ENCODE measurements around the gene RBBP5.

Gene RBBP5

DNA sequence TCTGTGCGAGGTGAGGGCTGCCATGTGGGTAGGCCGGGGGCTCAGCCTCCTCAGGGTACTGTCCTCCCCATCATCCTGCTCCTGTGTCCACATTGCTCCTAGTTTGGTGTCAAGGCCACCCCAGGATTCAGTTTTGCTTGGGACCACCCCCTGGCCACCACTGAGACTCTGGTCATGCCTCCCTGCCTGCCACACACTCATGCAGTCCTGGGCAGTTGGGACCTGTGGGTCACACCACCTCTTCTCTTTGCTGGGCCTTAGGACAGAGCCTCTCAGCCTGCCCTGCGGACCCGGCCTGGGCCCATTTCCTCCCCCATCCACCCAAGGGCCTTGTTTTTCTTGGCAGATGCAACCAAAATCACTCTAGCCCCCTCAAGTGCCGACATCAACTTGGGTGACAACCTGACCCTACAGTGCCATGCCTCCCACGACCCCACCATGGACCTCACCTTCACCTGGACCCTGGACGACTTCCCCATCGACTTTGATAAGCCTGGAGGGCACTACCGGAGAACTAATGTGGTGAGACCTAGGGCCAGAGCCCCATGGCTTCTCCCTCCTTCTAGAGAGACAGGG, 56.9 kb downstream of the RBBP5 start:
- TF ChIP-seq, protein P1, sequence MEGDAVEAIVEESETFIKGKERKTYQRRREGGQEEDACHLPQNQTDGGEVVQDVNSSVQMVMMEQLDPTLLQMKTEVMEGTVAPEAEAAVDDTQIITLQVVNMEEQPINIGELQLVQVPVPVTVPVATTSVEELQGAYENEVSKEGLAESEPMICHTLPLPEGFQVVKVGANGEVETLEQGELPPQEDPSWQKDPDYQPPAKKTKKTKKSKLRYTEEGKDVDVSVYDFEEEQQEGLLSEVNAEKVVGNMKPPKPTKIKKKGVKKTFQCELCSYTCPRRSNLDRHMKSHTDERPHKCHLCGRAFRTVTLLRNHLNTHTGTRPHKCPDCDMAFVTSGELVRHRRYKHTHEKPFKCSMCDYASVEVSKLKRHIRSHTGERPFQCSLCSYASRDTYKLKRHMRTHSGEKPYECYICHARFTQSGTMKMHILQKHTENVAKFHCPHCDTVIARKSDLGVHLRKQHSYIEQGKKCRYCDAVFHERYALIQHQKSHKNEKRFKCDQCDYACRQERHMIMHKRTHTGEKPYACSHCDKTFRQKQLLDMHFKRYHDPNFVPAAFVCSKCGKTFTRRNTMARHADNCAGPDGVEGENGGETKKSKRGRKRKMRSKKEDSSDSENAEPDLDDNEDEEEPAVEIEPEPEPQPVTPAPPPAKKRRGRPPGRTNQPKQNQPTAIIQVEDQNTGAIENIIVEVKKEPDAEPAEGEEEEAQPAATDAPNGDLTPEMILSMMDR (IDR thresholded peaks at IDR 0.05; ENCODE audit: low read depth, low read length, poor library complexity, severe bottlenecking), result no peak
- TF ChIP-seq EZH2phosphoT487 (IDR thresholded peaks at IDR 0.05; ENCODE audit: borderline replicate concordance, low read length), result no peak
- Histone ChIP-seq H3K9me2 (replicated peaks; ENCODE audit: control insufficient read depth, low read length) (no peaks in the 10 kb centered on the region), H3K4me1 (ENCODE audit: control insufficient read depth, low read length) (no peaks in the 10 kb centered on the region), H3K79me2 (ENCODE audit: control insufficient read depth, low read length) (no peaks in the 10 kb centered on the region), H3K4me3 (ENCODE audit: low read length) (no peak overlapping the region), H3K27me3 (ENCODE audit: control insufficient read depth, low read length) (no peaks in the 10 kb centered on the region), H3F3A (ENCODE audit: control insufficient read depth, insufficient read depth) (no peaks in the 10 kb centered on the region), H3K4me2 (ENCODE audit: low read length) (no peak overlapping the region), H3K9me3 (ENCODE audit: control insufficient read depth, insufficient read depth, low read length) (no peaks in the 10 kb centered on the region), H3K36me3 (ENCODE audit: control insufficient read depth, low read length) (no peaks in the 10 kb centered on the region), H3K27ac (ENCODE audit: low read depth, low read length) (no peak overlapping the region), H4K20me1 (ENCODE audit: control insufficient read depth, insufficient read depth, low read depth, low read length) (no peaks in the 10 kb centered on the region)

DNA sequence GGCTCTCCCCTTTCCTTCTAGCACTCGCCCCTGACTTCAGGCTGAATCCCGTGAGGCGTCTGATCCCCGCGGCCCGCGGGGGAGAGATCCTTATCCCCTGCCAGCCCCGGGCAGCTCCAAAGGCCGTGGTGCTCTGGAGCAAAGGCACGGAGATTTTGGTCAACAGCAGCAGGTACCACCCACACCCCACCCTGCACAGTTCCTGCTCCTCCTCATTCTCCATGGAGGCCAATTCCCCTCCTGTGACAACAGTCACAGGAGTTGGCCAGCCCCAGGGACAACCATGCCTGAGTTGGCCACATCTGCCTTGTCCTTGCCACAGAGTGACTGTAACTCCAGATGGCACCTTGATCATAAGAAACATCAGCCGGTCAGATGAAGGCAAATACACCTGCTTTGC, 57.5 kb downstream of the RBBP5 start:
- Histone ChIP-seq H3K36me3 (ENCODE audit: control insufficient read depth, low read length) (no peaks in the 10 kb centered on the region), H4K20me1 (ENCODE audit: control insufficient read depth, insufficient read depth, low read depth, low read length) (no peaks in the 10 kb centered on the region), H3K4me2 (ENCODE audit: low read length) (no peak overlapping the region), H3K4me3 (ENCODE audit: low read length) (no peak overlapping the region), H3K9me3 (ENCODE audit: control insufficient read depth, insufficient read depth, low read length) (no peaks in the 10 kb centered on the region), H3K27me3 (ENCODE audit: control insufficient read depth, low read length) (no peaks in the 10 kb centered on the region), H3K27ac (ENCODE audit: low read depth, low read length) (no peak overlapping the region), H3K4me1 (ENCODE audit: control insufficient read depth, low read length) (no peaks in the 10 kb centered on the region), H3F3A (ENCODE audit: control insufficient read depth, insufficient read depth) (no peaks in the 10 kb centered on the region), H3K79me2 (ENCODE audit: control insufficient read depth, low read length) (no peaks in the 10 kb centered on the region), H3K9me2 (replicated peaks; ENCODE audit: control insufficient read depth, low read length) (no peaks in the 10 kb centered on the region)
- TF ChIP-seq, protein P1 (IDR thresholded peaks at IDR 0.05; ENCODE audit: low read depth, low read length, poor library complexity, severe bottlenecking), result no peak
- TF ChIP-seq EZH2phosphoT487 (IDR thresholded peaks at IDR 0.05; ENCODE audit: borderline replicate concordance, low read length), result no peak

DNA sequence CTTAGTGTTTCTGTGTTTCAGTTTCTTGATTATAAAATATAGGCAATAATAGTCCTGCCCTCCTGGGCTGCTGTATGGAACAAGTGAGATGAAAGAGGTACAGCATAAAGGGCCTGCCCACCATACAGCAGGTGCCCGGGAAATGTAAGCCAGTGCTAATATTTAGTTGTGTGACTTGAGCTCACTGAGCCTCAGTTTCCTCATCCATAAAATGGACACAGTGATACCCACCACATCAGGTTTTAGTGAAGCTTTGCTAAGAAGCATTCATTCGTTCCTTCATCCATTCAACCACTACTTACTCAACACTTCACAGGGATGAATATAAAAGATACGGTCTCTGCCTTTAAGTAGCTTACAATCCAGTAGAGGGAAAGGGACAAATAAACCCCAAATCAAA, 58.9 kb downstream of the RBBP5 start:
- Histone ChIP-seq H3K4me2 (ENCODE audit: low read length) (no peak overlapping the region), H3K79me2 (ENCODE audit: control insufficient read depth, low read length) (no peaks in the 10 kb centered on the region), H3K4me1 (ENCODE audit: control insufficient read depth, low read length) (no peaks in the 10 kb centered on the region), H3K36me3 (ENCODE audit: control insufficient read depth, low read length) (no peaks in the 10 kb centered on the region), H3K9me3 (ENCODE audit: control insufficient read depth, insufficient read depth, low read length) (no peaks in the 10 kb centered on the region), H3K9me2 (replicated peaks; ENCODE audit: control insufficient read depth, low read length) (no peaks in the 10 kb centered on the region), H3K4me3 (ENCODE audit: low read length) (no peak overlapping the region), H4K20me1 (ENCODE audit: control insufficient read depth, insufficient read depth, low read depth, low read length) (no peaks in the 10 kb centered on the region), H3F3A (ENCODE audit: control insufficient read depth, insufficient read depth) (no peaks in the 10 kb centered on the region), H3K27ac (ENCODE audit: low read depth, low read length) (no peak overlapping the region), H3K27me3 (ENCODE audit: control insufficient read depth, low read length) (no peaks in the 10 kb centered on the region)
- no peak for TF ChIP-seq EZH2phosphoT487 (IDR thresholded peaks at IDR 0.05; ENCODE audit: borderline replicate concordance, low read length)
- TF ChIP-seq, protein P1 (IDR thresholded peaks at IDR 0.05; ENCODE audit: low read depth, low read length, poor library complexity, severe bottlenecking), result no peak

All from DOHH2 (cell line).